ENCODE data around the gene FBN2.

- TF ChIP-seq POLR2A (IDR thresholded peaks at IDR 0.05) (no peak), CTCF (IDR thresholded peaks at IDR 0.05) (no peak)
These were observed 234.5 kb downstream of the FBN2 start for GRCh38 chr5:128303593-128303992.
